HG02623 (cell line): ENCODE results near the gene EFCAB9.
"Not testable (repeated sequence)": the region's sequence is repeated elsewhere in the genome, so short reads cannot be mapped to it uniquely, and the experiment has no call there.

Experiments used
- ATAC-seq: cut with Tn5 transposase; IDR thresholded peaks from one replicate; pipeline ENCODE4 v1.9.1; 2021; ENCODE audit warnings: moderate library complexity; ENCODE audit not compliant: unreplicated experiment

The EFCAB9 gene

DNA sequence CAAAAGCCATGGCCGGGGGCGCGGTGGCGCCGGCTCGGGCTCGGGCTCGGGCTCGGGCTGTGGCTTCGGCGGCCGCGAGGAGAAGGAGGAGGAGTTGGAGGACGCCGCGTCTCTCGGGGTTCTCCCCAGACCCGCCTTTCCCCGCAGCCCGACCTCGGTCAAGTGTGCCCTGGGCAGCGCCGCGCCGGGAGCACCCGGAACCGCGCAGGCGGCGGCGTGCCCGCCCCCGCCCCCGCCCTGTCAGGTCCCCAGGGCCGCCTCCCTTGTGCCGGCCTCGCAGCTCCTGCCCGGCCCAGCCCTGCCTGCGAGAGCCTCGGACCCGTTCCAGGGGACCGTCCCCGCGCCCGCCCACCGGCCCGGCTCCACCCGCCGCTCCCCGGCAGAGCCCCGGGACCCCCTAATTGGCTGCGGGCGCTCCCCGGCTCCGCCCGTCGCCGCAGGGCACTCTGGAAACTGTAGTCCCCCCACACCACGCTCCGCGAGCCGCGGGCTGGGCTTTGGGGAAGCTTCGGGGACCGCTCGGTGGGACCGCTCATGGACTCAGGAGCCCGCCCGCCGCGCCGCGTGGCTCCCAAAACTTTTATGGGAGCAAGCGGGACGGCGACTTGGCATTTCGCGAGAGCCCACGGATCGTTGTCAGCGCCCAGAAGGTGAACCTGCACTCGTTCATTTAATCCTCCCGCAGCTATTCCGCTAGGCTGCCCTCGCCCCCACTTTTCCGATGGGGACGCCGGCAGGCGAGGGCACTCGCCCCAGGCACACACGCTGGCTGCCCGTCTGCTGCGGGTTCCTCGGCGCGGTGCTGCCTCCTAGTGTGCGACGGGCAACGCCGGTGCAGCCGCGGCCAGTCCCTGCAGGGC lies 5.7 kb upstream of the EFCAB9 start, which contains the start of gene STK10:
Gene STK10, minus strand, starts transcription at position 192 of the 860 bp plus-strand sequence. Its CDS starts 182 bp downstream, at position 10.
- ATAC-seq, result peak; percentile 60

DNA sequence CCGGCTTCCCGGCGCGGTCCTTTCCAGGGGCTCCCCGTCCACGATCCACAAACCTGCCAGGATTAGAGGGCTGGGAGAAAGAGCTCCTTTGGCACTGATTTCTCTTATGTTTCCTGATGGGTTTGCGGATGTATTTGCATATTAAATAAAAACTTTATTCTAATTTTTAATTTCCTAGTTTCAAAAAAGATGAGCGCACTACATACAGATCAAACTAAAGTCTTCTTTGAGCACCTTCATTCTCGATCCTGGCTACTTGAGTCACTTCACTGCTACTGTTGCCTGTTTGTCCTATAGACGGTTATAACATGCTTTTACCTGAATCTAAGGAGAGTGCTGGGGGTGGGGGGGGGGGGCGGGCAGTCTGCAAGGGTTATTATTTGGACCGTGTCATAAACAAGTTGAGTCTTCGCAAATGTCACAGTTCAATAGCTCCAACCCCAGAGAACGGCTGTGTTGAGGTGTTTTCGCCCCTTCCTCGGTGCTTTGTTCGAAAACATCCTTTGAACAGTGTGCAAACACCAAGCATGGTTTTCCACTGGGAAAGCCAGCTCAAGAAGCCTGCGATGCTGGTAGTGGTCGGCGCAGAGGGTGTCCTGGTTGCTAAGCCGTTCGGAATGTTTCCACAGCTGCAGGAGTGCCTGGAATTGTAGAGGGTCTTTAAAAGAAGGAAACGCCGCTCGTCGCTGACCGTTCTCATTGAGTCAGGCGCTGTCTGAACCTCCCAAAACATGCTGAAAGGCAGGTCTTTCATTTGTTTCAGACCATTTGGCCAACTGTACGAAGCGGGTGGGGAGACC lies 4.9 kb upstream of the EFCAB9 start:
- no peak for ATAC-seq

DNA sequence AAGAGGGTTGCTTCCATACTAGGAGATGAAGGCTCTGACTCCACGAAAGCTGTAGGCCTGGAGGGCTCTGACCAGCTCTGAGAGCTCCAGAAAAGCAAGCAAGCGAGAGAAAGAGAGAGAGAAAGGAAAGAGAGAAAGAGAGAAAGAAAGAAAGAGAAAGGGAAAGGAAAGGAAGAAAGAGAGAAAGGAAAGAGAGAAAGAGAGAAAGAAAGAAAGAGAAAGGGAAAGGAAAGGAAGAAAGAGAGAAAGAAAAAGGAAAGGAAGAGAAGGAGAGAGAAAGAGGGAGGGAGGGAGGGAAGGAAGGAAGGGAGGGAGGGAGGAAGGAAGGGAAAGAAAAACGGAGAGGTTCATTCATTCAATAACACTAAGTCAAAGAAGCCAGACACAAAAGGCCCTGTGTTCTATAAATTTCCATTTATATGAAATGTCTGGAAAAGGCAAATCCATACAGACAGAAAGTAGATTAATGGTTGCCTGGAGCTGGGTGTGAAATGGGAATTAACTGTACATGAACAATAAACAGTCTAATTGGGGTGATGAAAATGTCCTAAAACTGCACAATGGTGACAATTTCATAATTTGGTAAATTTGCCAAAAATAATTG lies 4.2 kb upstream of the EFCAB9 start:
- ATAC-seq, result no peak

DNA sequence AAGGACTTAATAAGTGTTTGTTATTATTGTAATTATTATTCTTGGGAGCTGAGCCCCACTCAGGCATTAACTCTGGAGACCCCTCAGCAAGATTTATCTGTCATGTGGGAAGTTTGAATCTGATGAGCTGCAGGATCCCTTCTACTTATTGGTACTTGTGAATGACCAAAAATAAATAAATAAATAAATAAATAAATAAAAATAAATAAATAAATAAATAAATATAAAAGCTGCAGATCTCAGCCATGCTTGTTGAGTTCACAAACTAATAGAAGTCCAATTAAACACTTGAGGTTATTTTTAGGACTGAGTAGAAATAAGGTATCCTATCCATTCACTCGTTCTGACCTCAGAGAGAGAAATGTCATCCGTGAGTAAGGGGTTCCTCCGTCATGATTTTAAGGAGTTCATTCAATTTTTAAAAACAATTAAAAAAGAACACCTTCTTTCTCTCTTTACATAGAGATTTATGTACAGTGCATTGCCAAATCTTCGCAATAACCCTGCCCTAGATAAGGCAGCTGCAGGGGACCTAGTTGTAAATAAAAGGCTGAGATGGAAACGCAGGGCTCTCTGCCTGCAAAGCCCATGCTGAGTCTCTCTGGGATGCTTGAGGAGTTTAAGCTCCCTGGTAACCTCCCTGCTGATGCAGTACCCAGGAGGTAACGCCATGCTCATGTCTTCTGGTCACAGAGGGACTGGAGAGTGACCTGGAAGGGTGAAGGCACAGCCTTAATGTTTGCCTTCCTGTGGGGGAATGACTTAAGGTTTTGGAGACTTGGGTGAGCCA lies 1.2 kb downstream of the EFCAB9 start:
- no peak for ATAC-seq

DNA sequence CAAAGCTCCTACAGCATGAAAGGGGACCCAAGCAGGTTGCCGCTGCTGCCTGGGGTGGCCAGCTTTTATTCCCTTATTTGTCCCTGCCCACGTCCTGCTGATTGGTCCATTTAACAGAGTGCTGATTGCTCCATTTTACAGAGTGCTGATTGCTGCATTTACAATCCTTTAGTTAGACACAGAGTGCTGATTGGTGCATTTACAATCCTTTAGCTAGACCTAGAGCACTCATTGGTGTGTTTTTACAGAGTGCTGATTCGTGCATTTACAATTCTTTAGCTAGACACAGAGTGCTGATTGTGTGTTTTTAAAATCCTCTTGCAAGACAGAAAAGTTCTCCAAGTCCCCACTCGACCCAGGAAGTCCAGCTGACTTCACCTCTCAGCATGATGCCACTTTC lies 3.8 kb downstream of the EFCAB9 start:
- not testable (repeated sequence) for ATAC-seq

DNA sequence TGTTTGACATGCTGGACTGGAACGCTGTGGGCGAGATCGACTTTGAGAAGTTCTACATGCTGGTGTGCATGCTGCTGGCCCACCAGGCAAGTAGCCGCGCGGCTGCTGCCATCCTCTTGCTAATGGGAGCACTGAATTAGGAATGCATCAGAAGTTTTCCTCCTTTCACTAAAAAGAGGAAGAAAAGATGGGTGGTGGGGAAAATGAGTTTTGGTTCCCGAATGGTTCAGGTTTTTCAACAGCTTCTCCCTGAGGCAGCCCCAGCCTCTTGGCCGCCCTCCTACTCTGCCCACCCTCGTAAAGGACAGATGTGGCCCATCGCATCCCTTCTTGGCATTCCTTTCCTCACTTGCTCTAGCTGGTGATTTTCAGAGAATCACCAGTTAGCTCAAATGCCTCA lies 5.5 kb downstream of the EFCAB9 start:
- ATAC-seq, result no peak

DNA sequence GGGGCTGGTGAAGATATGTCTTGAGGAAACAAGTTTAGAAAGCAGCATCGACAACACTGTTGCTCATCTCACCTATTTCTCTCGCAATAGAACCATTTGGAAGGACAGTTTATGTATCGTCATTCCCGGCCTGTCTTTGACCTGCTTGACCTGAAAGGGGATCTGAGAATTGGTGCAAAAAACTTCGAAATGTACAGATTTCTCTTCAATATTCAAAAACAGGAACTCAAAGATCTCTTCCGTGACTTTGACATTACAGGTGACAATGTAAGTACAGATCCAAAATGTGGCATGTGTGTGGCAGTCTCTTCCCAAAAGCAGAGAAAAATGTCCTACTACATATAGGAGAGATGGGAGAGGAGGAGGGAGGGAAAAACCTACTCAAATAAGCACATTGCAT lies 6.5 kb downstream of the EFCAB9 start:
- ATAC-seq, result no peak

DNA sequence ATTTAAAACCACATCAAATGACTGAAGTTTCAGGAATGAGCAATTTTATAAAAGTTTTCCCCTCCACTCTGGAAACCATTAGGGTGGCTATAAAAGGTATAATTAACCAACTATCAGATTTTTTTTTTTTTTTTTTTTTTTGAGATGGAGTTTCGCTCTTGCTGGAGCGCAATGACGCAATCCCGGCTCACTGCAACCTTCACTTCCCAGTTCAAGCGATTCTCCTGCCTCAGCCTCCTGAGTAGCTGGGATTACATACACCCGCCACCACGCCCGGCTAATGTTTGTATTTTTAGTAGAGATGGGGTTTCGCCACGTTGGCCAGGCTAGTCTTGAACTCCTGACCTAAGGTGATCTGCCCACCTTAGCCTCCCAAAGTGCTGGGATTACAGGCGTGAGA lies 12.0 kb downstream of the EFCAB9 start:
- ATAC-seq, result not testable (repeated sequence)

DNA sequence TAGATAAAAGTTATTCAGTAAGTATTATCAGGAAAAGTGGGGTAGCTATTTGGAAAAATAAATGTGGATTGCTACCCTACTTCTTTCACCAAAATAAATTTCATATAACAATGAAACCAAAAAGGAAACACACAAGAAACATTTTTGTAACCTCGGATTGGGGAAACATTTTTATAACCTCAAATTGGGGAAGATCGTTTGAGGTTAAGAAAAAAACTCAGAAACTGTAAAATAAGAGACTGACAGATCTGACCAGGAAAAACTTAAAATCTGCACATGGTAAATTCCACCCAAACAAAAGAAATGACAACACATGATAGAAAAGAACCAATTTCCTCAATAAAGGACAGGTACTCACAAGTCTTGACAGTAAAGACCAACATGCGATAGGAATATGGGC lies 13.5 kb downstream of the EFCAB9 start:
- ATAC-seq, result no peak

DNA sequence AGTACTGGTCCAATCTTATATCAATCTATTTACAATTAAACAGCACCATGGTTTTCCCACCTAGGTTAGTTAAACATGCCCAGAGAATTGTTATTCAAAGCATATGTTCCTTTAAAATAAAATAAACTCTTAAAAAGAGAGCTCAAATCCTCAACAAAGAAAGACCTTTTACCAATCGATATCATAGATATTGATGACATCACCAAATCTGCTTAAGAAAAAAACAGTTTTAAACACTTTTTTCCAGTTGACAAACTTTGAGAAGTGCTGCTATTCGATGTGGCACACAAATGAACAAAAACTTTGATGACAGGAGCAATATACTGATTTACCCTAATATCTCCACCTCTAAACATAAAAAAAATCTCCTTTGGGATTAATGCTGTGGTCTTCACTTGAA lies 15.7 kb downstream of the EFCAB9 start:
- ATAC-seq, result no peak

DNA sequence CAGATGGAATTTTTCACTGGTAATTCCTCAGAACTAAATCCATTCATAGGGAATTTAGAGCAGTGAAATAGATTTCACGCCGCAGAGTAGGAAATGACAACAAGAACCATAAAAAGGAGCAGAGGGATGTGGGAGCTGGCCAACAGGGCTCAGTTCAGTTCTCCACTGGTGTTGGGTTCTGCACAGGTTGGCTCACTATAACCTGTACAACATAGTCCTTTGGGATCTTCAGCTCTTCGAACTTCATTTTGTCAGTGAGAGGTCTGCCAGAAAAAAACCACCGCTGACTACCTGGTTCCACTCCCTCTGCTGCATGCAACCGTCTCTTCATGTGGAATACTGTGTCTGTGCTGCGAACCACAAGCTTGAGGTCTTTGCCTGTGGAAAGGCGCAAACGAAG lies 17.7 kb downstream of the EFCAB9 start:
- ATAC-seq, result no peak

DNA sequence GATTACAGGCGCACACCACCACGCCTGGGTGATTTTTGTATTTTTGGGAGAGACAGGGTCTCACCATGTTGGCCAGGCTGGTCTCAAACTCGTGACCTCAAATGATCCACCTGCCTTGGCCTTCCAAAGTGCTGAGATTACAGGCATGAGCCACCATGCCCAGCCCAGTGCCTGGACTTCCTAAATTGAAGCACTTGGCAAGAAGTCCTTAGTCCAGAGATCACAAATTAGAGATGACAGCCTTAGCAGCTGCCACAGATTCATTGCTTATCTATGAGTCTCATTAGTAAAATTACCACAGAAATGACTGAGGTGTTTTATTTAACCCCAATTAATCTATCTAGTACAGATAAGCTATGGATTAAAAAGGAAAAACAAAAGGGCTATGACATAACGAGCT lies 19.2 kb downstream of the EFCAB9 start:
- no peak for ATAC-seq

DNA sequence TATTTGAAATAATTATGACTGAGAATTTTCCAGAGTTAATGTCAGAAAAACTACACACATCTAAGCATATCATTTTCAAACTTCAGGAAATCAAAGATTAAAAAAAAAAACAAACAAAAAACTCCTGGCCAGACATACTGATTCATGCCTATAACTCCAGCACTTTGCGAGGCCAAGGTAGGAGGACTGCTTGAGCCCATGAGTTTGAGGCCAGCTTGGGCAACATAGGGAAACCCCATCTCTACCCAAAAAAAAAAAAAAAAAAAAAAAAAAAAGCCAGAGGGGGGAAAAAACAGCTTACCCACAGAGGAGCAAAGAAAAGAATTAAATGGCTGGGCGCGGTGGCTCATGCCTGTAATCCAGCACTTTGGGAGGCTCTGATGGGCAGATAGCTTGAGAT lies 22.4 kb downstream of the EFCAB9 start:
- ATAC-seq, result no peak

DNA sequence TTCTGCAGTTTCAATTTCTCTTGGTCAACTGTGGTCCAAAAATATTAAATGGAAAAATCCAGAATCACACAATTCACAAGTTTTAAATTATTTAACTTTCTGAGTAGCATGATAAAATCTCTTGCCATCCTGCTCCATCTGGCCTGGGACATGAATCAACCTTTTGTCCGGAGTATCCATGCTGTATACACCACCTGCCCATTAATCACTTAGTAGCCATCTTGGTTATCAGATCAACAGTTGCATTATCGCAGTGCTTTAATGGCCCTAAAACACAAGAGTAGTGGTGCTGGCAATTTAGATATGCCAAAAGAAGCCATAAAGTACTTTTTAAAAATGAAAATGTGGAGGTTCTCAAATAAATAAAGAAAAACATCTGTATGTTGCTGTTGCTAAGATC lies 25.3 kb downstream of the EFCAB9 start:
- ATAC-seq, result no peak

DNA sequence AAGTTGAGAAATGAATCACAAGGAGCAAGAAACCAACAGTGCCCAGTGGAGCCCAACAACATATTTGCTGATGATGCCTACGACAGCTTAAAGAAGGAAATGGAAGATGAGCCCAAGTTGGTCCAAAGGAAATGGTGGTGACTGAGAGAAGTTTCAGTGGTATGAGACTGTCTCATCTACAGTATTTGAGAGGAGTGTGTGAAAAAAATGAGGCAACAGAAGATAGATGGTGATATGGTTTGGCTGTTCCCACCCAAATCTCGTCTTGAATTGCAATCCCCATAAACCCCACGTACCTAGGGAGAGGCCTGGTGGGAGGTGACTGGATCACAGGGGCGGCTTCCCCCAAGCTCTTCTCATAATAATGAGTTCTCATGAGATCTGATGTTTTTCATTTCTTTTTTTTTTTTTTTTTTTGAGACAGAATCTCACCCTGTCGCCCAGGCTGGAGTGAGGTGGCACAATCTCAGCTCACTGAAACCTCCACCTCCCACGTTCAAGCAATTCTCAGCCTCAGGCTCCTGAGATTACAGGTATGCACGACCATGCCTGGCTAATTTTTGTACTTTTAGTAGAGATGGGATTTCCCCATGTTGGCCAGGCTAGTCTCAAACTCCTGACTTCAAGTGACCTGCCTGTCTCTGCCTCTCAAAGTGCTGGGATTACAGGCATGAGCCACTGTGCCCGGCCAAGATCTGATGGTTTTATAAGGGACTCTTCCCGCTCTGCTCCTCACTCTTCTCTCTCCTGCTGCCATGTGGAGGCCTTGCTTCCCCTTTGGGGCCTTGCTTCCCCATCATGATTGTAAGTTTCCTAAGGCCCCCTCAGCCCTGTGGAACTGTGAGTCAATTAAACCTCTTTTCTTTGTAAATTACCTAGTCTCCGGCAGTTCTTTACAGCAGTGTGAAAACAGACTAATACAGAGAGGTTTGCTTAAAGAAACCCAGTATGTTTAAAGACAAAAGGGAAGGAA lies 30.2 kb downstream of the EFCAB9 start:
- peak; percentile 68 for ATAC-seq

DNA sequence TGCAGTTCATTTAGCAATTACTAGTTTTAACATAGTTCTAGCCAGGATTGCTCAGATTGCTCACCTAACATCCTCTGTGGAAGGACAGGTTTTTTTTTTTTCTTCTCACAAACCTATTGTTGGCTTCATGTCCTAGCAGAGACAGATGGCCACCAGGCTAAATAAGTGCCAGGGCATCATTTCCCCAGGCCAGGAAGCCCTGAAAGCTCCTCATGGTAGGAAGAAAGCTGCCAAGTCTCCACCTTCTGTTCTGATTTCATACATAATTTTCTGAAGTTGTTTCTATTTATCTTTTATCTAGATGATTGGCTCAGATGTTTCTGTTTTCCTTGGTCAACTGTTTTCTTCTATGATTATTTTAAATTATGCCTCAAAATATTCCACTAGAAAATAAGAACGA lies 31.0 kb downstream of the EFCAB9 start:
- ATAC-seq, result no peak

DNA sequence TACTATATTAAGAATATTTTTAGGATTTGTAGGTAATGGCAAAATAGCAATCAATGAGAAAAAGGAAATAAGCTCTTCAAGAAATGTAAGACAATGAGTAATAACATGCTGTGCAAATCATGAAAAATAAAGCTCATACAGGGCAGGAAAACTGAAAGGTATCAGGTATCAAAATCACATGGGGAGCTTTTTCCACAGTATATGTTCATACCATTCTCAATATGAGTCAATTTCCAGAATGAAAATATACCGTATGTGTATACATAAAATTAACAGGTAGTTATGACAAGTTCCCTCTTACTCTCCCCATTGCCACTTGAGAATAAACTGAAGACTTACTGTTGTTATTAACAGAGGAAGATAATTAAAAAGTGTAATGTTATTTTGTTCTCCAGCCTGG lies 35.9 kb downstream of the EFCAB9 start:
- ATAC-seq, result no peak

DNA sequence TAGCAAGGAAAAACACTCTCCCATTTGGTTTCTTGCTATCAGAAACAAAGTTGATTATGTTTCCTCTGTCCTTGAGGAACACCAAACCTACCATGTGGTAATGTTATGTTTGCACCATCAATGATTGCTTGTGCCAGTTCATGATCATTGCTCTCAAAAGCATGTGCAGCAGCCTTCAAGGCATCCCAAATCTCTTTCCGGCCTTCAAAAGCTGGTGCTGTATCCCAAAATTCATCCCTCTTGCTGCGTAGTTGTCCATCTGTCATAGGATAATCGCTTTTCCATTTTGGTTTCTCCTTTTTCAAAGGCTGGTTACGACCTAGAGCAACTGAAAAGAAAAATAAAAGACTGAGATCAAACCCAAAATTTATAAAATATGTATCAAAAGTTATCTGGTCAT lies 40.1 kb downstream of the EFCAB9 start:
- ATAC-seq, result no peak

DNA sequence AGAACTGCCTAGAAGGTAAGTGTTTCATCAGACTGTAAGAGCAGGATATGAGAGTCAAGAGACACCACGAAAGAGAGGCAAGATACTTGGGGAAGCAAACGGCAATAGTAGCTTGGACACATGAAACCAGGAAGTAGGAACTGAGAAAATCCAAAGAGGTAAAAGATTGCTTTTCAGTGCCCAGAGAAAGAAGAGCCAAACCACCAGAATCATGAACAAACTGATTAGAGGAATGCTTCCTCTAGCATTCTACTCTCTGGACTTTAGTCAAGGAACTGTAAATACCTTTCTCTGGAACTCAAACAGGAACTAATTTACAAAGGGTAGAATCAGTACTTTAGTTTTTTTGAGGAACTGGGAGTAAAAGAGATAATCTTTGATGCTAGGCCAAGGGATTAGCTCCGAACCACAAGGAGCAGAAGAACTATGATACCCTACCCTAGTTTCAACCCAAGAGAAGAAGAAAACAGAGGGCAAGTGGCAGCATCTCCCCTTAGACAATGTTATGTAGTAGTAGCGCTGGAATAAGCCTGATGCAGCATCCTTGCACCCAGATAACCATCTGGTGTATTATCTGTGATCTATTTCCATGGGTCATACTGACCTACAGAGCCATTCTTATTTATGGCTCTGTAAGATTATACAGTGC lies 41.3 kb downstream of the EFCAB9 start:
- no peak for ATAC-seq
